ENCODE measurements around the gene SMC5.
"Not testable (repeated sequence)": the region's sequence is repeated elsewhere in the genome, so short reads cannot be mapped to it uniquely, and the experiment has no call there.

SMC5 gene

DNA sequence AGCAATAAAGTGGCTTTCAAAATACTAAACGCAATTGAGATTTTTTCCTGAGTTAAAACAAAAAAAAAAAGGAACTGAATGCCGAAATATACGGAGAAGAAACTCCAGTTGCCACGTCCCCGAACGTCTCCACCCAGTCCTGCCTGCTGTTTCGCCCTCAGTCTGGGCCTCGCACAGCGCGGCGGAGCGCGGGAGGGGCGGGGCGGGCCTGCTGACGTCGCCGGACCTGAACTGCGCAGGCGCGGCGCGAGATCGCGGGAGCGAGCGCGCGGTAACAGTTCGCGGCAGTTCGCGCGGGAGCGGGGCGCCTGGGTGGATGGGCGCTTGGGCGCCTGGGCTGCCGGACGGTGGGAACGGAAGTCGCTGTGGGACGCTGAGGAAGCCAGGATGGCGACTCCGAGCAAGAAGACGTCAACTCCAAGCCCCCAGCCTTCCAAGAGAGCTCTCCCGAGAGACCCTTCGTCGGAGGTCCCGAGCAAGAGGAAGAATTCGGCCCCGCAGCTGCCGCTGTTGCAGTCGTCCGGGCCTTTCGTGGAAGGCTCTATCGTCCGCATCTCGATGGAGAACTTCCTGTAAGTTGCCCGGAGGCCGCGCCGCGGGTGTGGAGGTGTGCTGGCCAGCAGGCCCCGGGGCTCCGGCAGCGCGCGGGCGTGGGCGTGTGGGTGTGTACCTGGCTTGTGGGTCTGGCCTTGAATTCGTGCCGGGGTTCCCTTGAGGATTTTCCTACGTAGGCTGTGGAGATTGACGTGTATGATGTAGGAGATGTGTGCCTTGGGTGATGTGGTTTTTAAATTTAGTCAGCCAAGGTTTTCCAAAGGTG is at the start of gene SMC5:
SMC5 (plus strand) TSS at position 287 of the 820 bp plus-strand sequence; CDS start at position 388, 101 bp downstream.
- Mint-ChIP-seq H3K9me3 (no peaks in the 10 kb centered on the region), H3K4me3 (peak within 1 kb of the TSS; percentile 90), H3K4me1 (ENCODE audit: low read depth) (peaks cover 54% of the 10 kb centered on the region), H3K27me3 (no peaks in the 10 kb centered on the region), H3K27ac (peak within 1 kb of the TSS; percentile 99), H3K36me3 (ENCODE audit: low read depth) (peaks cover 35% of the 10 kb centered on the region)

DNA sequence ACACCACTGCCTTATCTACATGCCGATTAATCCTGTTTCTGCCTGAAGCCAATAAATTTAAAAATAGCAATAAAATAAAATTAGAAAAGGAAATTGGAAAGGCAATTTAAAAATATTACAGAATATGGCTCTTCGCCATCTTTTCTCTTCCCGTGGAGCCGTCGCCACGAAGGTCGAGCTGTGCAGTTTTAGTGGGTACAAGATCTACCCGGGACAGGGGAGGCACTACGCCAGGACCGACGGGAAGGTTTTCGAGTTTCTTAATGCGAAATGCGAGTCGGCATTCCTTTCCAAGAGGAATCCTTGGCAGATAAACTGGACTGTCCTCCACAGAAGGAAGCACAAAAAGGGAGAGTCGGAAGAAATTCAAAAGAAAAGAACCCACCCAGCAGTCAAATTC is 41.7 kb upstream of the SMC5 start:
- Mint-ChIP-seq H3K27me3 (no peaks in the 10 kb centered on the region), H3K36me3 (ENCODE audit: low read depth) (peaks cover 28% of the 10 kb centered on the region), H3K27ac (no peak overlapping the region), H3K9me3 (peaks cover 24% of the 10 kb centered on the region), H3K4me1 (ENCODE audit: low read depth) (no peaks in the 10 kb centered on the region), H3K4me3 (no peak overlapping the region)

DNA sequence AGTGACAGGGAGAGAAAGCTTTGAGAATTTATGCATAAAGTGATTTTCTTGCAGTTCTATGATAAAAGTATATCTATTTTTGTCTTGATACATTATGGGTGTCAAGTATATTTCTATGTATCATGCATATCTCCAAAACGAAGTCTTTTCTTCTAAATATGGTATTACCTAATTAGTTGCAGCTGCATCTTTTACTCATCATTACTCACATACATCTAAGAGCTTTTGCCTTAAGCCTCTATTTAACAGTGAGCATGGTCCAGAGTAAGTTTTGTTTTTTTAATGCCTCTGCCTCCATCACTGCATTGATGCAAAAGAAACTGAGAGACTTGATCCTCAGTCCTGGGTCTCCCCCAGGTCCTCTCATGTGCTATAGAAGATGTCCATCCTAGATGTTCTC is 40.0 kb upstream of the SMC5 start:
- Mint-ChIP-seq H3K9me3 (peaks cover 12% of the 10 kb centered on the region), H3K4me1 (ENCODE audit: low read depth) (no peaks in the 10 kb centered on the region), H3K4me3 (no peak overlapping the region), H3K27me3 (no peaks in the 10 kb centered on the region), H3K36me3 (ENCODE audit: low read depth) (peaks cover 18% of the 10 kb centered on the region), H3K27ac (no peak overlapping the region)

DNA sequence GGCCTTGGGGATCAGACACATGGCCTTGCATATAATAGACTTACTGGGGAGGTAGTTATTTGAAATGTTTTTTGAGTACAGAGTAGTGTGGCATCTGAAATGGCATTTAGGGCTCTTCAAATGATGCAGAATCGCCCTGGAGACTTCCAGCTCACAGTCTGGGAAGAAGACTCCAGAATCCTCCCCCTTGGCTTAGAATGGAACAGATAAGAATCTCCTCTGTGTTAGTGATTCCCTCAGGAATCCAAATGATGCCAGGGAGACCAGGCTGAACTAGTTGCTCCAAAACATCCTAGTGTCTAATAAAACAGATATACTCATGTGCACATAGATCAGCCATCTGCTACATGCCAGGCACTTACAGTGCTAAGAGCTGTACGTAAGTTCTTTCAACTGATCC is 38.6 kb upstream of the SMC5 start:
- Mint-ChIP-seq H3K36me3 (ENCODE audit: low read depth) (peaks cover 4% of the 10 kb centered on the region), H3K27me3 (no peaks in the 10 kb centered on the region), H3K4me1 (ENCODE audit: low read depth) (no peaks in the 10 kb centered on the region), H3K9me3 (no peaks in the 10 kb centered on the region), H3K4me3 (no peak overlapping the region), H3K27ac (no peak overlapping the region)

DNA sequence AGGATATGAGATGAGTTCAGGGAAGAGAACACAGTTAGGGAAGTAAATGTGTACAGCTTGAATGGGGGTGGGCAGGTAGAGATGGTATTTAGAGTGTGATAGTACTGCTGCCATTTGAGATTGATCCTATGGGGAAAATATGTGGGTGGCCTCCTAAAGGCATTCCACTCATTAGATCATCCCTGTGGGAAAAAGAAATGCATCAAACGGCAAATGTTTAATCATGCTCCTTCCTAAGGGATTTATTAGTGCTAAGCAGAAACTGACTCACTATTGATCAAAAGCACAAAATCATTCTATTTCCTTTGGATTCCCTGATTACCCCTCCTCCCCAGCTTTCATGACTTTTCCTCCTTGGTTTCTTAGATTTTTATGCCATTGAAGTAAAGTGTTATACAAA is 36.4 kb upstream of the SMC5 start:
- Mint-ChIP-seq H3K9me3 (no peaks in the 10 kb centered on the region), H3K36me3 (ENCODE audit: low read depth) (no peaks in the 10 kb centered on the region), H3K27me3 (no peaks in the 10 kb centered on the region), H3K4me3 (no peak overlapping the region), H3K4me1 (ENCODE audit: low read depth) (no peaks in the 10 kb centered on the region), H3K27ac (no peak overlapping the region)

DNA sequence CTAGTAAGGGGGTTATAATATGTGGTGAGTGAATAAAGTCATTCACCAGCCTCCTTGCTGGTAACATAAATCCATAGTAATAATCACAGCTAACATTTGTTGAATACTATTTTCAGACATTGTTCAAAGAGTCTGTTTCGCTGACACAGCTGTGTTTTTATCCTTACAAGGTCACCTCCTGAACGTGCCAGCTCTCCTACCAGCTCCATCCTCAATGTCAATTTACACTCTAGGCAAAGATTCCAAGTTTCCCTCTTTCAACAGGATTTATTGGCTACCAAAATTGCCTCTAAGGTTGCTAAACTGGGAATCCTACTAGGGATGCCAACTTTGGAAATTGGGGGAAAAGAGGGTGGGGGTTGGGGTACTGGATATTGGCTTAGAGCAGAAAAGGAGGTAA is 30.7 kb upstream of the SMC5 start:
- Mint-ChIP-seq H3K27me3 (no peaks in the 10 kb centered on the region), H3K27ac (no peak overlapping the region), H3K9me3 (no peaks in the 10 kb centered on the region), H3K4me3 (no peak overlapping the region), H3K4me1 (ENCODE audit: low read depth) (no peaks in the 10 kb centered on the region), H3K36me3 (ENCODE audit: low read depth) (peaks cover 5% of the 10 kb centered on the region)

DNA sequence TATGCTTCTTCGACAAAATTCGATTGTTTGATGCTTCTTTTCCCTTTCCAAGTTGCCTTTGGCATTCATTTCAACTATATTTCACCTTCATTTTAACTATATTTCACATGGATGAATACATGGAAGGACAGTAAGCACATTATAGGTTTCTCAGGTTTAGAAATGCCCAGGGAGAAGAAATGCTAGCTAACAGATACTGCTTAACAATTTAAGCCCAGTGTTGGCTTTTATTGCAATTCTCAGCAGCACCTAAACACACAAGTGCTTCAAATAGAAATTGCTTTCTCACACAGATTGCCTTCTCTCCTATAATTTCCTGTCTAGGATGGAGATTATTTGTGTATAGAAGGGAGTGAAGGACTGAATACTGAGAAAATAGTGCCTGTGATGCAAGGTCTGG is 30.2 kb upstream of the SMC5 start:
- Mint-ChIP-seq H3K4me1 (ENCODE audit: low read depth) (no peaks in the 10 kb centered on the region), H3K27ac (no peak overlapping the region), H3K36me3 (ENCODE audit: low read depth) (peaks cover 7% of the 10 kb centered on the region), H3K27me3 (peaks cover 1% of the 10 kb centered on the region), H3K9me3 (peaks cover 1% of the 10 kb centered on the region), H3K4me3 (no peak overlapping the region)

DNA sequence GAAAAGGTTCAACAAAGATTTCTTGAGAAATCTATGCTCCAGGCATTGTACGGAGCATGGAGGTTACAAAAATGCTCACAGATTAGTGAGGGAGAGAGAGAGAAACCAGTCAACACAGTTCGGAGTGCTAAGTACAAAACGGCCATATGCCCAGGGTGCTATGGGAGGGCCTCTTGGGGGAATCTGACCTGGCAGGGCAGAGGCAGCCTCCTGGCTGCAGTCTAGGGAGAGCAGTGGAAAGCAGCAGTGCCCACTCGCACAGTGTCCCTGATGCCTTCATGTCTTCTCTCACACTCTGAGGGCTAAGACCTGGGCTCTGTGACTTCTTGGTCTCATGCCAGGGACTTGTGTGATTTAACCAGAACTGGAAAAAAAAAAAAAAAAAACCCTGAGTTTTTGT is 29.8 kb upstream of the SMC5 start:
- Mint-ChIP-seq H3K4me3 (no peak overlapping the region), H3K36me3 (ENCODE audit: low read depth) (peaks cover 10% of the 10 kb centered on the region), H3K27me3 (peaks cover 5% of the 10 kb centered on the region), H3K4me1 (ENCODE audit: low read depth) (no peaks in the 10 kb centered on the region), H3K9me3 (peaks cover 5% of the 10 kb centered on the region), H3K27ac (no peak overlapping the region)

DNA sequence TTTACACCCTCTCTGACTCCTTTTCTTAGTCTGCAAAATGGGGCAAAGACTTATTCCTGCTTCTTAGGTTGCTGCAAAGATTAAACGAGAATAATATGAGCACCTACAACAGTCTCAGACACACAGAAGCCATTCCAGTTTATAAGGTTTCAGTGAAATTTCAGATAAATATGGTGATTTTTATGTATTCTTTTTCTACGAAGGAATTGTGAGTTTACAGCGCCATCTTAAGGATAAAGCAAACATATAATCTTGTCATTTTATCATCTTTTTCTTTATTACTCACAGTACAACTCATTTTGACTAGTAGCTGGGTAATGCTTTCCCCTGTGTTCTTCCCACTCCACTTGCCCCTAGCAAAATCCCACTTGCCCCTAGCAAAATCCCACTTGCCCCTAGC is 29.2 kb upstream of the SMC5 start:
- peaks cover 5% of the 10 kb centered on the region for H3K9me3 Mint-ChIP-seq
- H3K4me1 Mint-ChIP-seq (ENCODE audit: low read depth), result no peaks in the 10 kb centered on the region
- H3K27ac Mint-ChIP-seq, result no peak overlapping the region
- no peak overlapping the region for H3K4me3 Mint-ChIP-seq
- peaks cover 10% of the 10 kb centered on the region for H3K36me3 Mint-ChIP-seq (ENCODE audit: low read depth)
- peaks cover 5% of the 10 kb centered on the region for H3K27me3 Mint-ChIP-seq

DNA sequence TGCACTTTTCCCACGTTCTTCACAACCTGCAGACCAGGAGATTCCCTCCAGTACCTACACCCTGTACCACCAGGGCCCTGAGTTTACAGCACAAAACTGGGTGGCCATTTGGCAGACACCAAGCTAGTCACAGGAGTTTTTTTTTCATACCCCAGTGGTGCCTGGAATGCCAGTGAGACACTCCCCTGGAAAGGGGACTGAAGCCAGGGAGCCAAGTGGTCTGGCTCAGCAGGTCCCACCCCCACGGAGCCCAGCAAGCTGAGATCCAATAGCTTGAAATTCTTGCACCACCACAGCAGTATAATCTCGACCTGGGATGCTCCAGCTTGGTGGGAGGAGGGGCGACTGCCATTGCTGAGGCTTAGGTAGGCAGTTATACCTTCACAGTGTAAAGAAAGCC is 26.3 kb upstream of the SMC5 start:
- H3K9me3 Mint-ChIP-seq, result peaks cover 12% of the 10 kb centered on the region
- H3K27ac Mint-ChIP-seq, result no peak overlapping the region
- no peaks in the 10 kb centered on the region for H3K4me1 Mint-ChIP-seq (ENCODE audit: low read depth)
- no peak overlapping the region for H3K4me3 Mint-ChIP-seq
- H3K27me3 Mint-ChIP-seq, result peaks cover 5% of the 10 kb centered on the region
- peaks cover 10% of the 10 kb centered on the region for H3K36me3 Mint-ChIP-seq (ENCODE audit: low read depth)

DNA sequence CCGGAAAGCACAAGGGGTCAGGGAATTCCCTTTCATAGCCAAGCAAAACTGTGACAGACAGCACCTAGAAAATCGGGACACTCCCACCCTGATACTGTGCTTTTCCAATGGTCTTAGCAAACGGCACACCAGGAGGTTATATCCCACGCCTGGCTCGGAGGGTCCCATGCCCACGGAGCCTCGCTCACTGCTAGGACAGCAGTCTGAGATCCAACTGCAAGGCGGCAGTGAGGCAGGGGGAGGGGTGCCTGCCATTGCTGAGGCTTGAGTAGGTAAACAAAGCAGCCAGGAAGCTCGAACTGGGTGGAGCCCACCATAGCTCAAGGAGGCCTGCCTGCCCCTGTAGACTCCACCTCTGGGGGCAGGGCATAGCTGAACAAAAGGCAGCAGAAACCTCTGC is 24.6 kb upstream of the SMC5 start:
- H3K4me3 Mint-ChIP-seq; H3K4me1 Mint-ChIP-seq (ENCODE audit: low read depth); H3K27ac Mint-ChIP-seq; H3K27me3 Mint-ChIP-seq: not testable (repeated sequence)
- H3K9me3 Mint-ChIP-seq, result peaks cover 12% of the 10 kb centered on the region
- H3K36me3 Mint-ChIP-seq (ENCODE audit: low read depth), result peaks cover 13% of the 10 kb centered on the region

DNA sequence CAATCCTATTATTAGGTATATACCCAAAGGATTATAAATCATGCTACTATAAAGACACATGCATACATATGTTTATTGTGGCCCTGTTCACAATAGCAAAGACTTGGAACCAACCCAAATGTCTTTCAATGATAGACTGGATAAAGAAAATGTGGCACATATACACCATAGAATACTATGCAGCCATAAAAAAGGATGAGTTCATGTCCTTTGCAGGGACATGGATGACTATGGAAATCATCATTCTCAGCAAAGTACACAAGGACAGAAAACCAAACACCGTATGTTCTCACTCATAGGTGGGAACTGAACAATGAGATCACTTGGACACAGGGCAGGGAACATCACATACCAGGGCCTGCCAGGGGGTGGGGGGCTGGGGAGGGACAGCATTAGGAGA is 12.8 kb upstream of the SMC5 start:
- H3K9me3 Mint-ChIP-seq; H3K36me3 Mint-ChIP-seq (ENCODE audit: low read depth); H3K27ac Mint-ChIP-seq; H3K27me3 Mint-ChIP-seq; H3K4me1 Mint-ChIP-seq (ENCODE audit: low read depth); H3K4me3 Mint-ChIP-seq: not testable (repeated sequence)

DNA sequence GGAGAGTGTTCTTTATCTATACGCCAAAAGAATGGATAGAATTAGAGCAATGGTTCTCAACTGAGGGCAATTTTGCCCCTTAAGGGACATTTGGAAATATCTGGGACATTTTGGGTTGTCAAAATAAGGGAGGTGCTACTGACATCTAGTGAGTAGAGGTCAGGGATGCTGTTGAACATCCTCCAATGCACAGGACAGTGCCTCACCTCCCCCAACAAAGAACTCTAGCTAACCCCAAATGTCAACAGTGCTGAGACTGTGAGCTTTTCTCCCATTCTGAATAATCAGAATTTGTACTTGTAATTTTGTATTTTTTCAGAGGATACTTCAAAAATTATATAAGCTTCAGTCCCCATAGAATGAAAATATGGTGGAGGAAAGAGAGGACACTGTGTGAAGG is 8.6 kb upstream of the SMC5 start:
- Mint-ChIP-seq H3K27ac (no peak overlapping the region), H3K4me1 (ENCODE audit: low read depth) (no peaks in the 10 kb centered on the region), H3K9me3 (no peaks in the 10 kb centered on the region), H3K27me3 (no peaks in the 10 kb centered on the region), H3K36me3 (ENCODE audit: low read depth) (no peaks in the 10 kb centered on the region), H3K4me3 (no peak overlapping the region)

DNA sequence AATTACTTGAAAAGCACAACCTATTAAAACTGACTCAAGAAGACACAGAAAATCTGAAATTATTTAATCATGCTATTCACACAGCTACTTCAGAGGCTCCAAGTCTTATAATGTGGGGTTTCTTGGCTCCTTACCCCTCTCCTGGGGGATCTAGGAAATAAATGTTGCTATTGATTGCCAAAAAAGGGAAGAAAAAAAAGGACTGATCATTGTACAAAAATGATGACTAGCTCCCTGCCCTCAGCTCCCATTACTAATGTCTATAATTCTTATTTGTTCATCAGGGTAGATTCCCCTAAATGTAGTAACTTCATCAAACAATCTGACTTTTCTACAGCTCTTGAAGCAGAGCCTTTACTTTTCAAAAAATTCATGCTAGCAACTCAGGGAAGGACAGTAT is 3.3 kb upstream of the SMC5 start:
- Mint-ChIP-seq H3K36me3 (ENCODE audit: low read depth) (peaks cover 9% of the 10 kb centered on the region), H3K4me1 (ENCODE audit: low read depth) (peaks cover 26% of the 10 kb centered on the region), H3K27me3 (no peaks in the 10 kb centered on the region), H3K4me3 (no peak overlapping the region), H3K27ac (no peak overlapping the region), H3K9me3 (no peaks in the 10 kb centered on the region)

DNA sequence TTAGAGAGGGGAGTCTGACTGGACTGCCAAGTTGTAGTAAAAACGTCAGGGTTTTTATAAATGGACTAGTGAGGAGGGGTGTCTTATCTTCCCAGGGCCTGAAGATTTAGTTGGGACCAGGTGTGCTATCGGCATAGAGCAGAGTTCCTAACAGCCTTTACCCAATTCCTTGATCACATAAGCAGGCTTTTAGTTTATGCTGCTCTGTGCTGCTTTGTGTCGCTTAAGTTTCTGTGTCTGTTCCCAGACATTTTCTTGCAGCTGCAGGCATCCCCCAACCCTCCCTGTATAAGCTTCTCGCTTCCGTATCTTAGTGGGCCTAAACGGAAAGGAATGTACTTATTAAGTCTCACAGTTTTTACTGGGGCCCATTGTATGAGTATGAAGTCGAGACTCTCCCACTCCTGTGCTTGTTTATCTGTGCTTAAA is 2.6 kb upstream of the SMC5 start:
- Mint-ChIP-seq H3K9me3 (no peaks in the 10 kb centered on the region), H3K27ac (no peak overlapping the region), H3K36me3 (ENCODE audit: low read depth) (peaks cover 16% of the 10 kb centered on the region), H3K4me3 (no peak overlapping the region), H3K27me3 (no peaks in the 10 kb centered on the region), H3K4me1 (ENCODE audit: low read depth) (peaks cover 32% of the 10 kb centered on the region)

DNA sequence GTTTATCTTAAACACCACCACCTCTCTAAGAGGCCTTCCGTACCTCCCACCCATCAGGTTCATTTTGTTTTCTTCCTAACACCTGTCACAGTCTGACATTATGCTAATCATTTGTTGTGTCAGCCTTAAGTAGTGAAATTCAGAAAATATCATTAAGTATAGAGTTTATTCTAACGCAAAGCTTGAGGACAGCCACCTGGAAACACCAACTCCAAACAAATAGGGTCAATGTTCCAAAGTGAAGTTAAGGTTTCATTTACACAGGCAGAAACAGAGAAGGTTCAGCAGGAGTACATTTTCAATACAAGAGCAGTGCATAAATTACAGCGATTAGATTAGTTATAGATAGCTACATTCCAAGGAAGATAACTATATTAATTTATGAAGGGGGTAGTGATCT is 1.3 kb upstream of the SMC5 start:
- H3K4me3 Mint-ChIP-seq, result peak overlapping the region; percentile 90
- no peaks in the 10 kb centered on the region for H3K27me3 Mint-ChIP-seq
- H3K27ac Mint-ChIP-seq, result peak overlapping the region; percentile 99
- no peaks in the 10 kb centered on the region for H3K9me3 Mint-ChIP-seq
- peaks cover 29% of the 10 kb centered on the region for H3K36me3 Mint-ChIP-seq (ENCODE audit: low read depth)
- peaks cover 46% of the 10 kb centered on the region for H3K4me1 Mint-ChIP-seq (ENCODE audit: low read depth)

Data from stimulated activated naive CD8-positive, alpha-beta T cell treated with anti-CD3 and anti-CD28 coated beads, Interleukin-15, Interleukin-2, amounts not matched to agents 100 ng/mL and 50 ng/mL, for 24 hours (primary cell).